ENCODE results near the gene CEP85.

CEP85 gene

GRCh38 chr1:26278724-26279455 lies 44.9 kb downstream of the CEP85 start:
- peak; percentile 52 for DNase-seq

GRCh38 chr1:26279456-26280332 lies 45.7 kb downstream of the CEP85 start, which contains the start of gene SH3BGRL3:
Gene SH3BGRL3, plus strand, starts transcription at chr1:26280086. Its CDS starts 70 bp downstream, at chr1:26280156.
- DNase-seq, result peak; percentile 91

- DNase-seq, result peak; percentile 52
These were observed 46.5 kb downstream of the CEP85 start for GRCh38 chr1:26280333-26281042.

GRCh38 chr1:26281091-26281958 lies 47.3 kb downstream of the CEP85 start:
- DNase-seq, result peak; percentile 41

GRCh38 chr1:26281971-26282370 lies 48.0 kb downstream of the CEP85 start:
- DNase-seq, result peak; percentile 9

GRCh38 chr1:26282401-26282918 lies 48.5 kb downstream of the CEP85 start:
- DNase-seq, result peak; percentile 15

GRCh38 chr1:26283279-26283853 lies 49.4 kb downstream of the CEP85 start:
- DNase-seq, result peak; percentile 24

GRCh38 chr1:26283871-26284596 lies 50.0 kb downstream of the CEP85 start:
- peak; percentile 34 for DNase-seq

GRCh38 chr1:26284597-26285347 lies 50.8 kb downstream of the CEP85 start:
- DNase-seq, result peak; percentile 98

GRCh38 chr1:26285366-26286063 lies 51.5 kb downstream of the CEP85 start:
- DNase-seq, result peak; percentile 59

- DNase-seq, result no peak
These were observed 52.0 kb downstream of the CEP85 start for GRCh38 chr1:26286064-26286416.

GRCh38 chr1:26287033-26287711 lies 53.2 kb downstream of the CEP85 start:
- peak; percentile 86 for DNase-seq

- peak; percentile 15 for DNase-seq
These were observed 53.8 kb downstream of the CEP85 start for GRCh38 chr1:26287811-26288210.

GRCh38 chr1:26288311-26288941 lies 54.4 kb downstream of the CEP85 start:
- DNase-seq, result peak; percentile 85

GRCh38 chr1:26289158-26290059 lies 55.4 kb downstream of the CEP85 start:
- peak; percentile 69 for DNase-seq

- peak; percentile 47 for DNase-seq
These were observed 56.3 kb downstream of the CEP85 start for GRCh38 chr1:26290122-26290881.

Measured in CD4-positive, alpha-beta T cell treated with Interleukin-17A for 4 hours (primary cell).